ENCODE data around the gene TCHP.
"Not testable (repeated sequence)": the region's sequence is repeated elsewhere in the genome, so short reads cannot be mapped to it uniquely, and the experiment has no call there.

Gene TCHP
- 30.5 to 51.5 reads per million in 2 experiments for total RNA-seq

GRCh38 chr12:109899783-109900751, at the start of gene TCHP:
TSS of gene TCHP (plus strand) at chr12:109900274. CDS start at chr12:109903027, 2,753 bp downstream.
- peak; percentile 68 for DNase-seq (ENCODE audit: low read depth)

GRCh38 chr12:109850518-109850917, 49.6 kb upstream of the TCHP start:
- DNase-seq (ENCODE audit: low read depth) = not testable (repeated sequence)

- DNase-seq (ENCODE audit: low read depth) = no peak
Measured at GRCh38 chr12:109855377-109855776, 44.7 kb upstream of the TCHP start.

GRCh38 chr12:109857715-109858114, 42.4 kb upstream of the TCHP start:
- DNase-seq (ENCODE audit: low read depth) = no peak

GRCh38 chr12:109858764-109859163, 41.3 kb upstream of the TCHP start:
- DNase-seq (ENCODE audit: low read depth) = no peak

- no peak for DNase-seq (ENCODE audit: low read depth)
Measured at GRCh38 chr12:109860977-109861376, 39.1 kb upstream of the TCHP start.

GRCh38 chr12:109861689-109862314, 38.3 kb upstream of the TCHP start:
- DNase-seq (ENCODE audit: low read depth) = no peak

GRCh38 chr12:109862491-109862890, 37.6 kb upstream of the TCHP start:
- not testable (repeated sequence) for DNase-seq (ENCODE audit: low read depth)

GRCh38 chr12:109863847-109864712, 36.0 kb upstream of the TCHP start:
- no peak for DNase-seq (ENCODE audit: low read depth)

- no peak for DNase-seq (ENCODE audit: low read depth)
Measured at GRCh38 chr12:109864916-109865315, 35.2 kb upstream of the TCHP start.

GRCh38 chr12:109868182-109869051, 31.7 kb upstream of the TCHP start:
- no peak for DNase-seq (ENCODE audit: low read depth)

GRCh38 chr12:109870648-109871047, 29.4 kb upstream of the TCHP start:
- no peak for DNase-seq (ENCODE audit: low read depth)

- no peak for DNase-seq (ENCODE audit: low read depth)
Measured at GRCh38 chr12:109871668-109872314, 28.3 kb upstream of the TCHP start.

- DNase-seq (ENCODE audit: low read depth) = no peak
Measured at GRCh38 chr12:109873653-109874052, 26.4 kb upstream of the TCHP start.

- no peak for DNase-seq (ENCODE audit: low read depth)
Measured at GRCh38 chr12:109875572-109876131, 24.4 kb upstream of the TCHP start.

- DNase-seq (ENCODE audit: low read depth) = no peak
Measured at GRCh38 chr12:109876406-109876805, 23.7 kb upstream of the TCHP start.

GRCh38 chr12:109877504-109878246, 22.4 kb upstream of the TCHP start:
- no peak for DNase-seq (ENCODE audit: low read depth)

GRCh38 chr12:109878247-109878625, 21.8 kb upstream of the TCHP start:
- no peak for DNase-seq (ENCODE audit: low read depth)

- DNase-seq (ENCODE audit: low read depth) = no peak
Measured at GRCh38 chr12:109878749-109879148, 21.3 kb upstream of the TCHP start.

Measured in T follicular helper cell (primary cell).